GM12891 (cell line): ENCODE data around the gene BCR.

ENCODE experiments used
- DNase-seq: peaks from one replicate; pipeline ENCODE4 v3.0.0; 2011; ENCODE audit warnings: low spot score; ENCODE audit not compliant: insufficient read length
- FAIRE-seq: peaks from 2 replicates; lab custom pipeline; 2011; peaks lifted over from hg19 to GRCh38; lab: Jason Lieb, UNC
- PAX5 ChIP-seq: IDR thresholded peaks from 2 replicates; pipeline ENCODE4 v1.6.1; 2011; ENCODE audit warnings: low read length, moderate library complexity, mild to moderate bottlenecking; ENCODE audit not compliant: insufficient read depth, severe bottlenecking
- POLR2A ChIP-seq: IDR thresholded peaks from 2 replicates; pipeline ENCODE4 v1.6.1; 2011; ENCODE audit warnings: low read depth, low read length, control low read depth
- POLR2AphosphoS5 ChIP-seq: IDR thresholded peaks from 2 replicates; pipeline ENCODE4 v1.6.1; 2011; ENCODE audit warnings: low read depth, low read length, control low read depth
- POU2F2 ChIP-seq: IDR thresholded peaks from 2 replicates; pipeline ENCODE4 v1.6.1; 2011; ENCODE audit warnings: low read depth, mild to moderate bottlenecking, control low read depth, low read length, moderate library complexity
- SPI1 ChIP-seq: IDR thresholded peaks from 2 replicates; pipeline ENCODE4 v1.6.1; 2011; ENCODE audit warnings: low read depth, low read length, control low read depth
- TAF1 ChIP-seq: IDR thresholded peaks from 2 replicates; pipeline ENCODE4 v1.6.1; 2011; ENCODE audit warnings: low read depth, low read length, control low read depth

Gene BCR

GRCh38 chr22:23268877-23269276, 88.6 kb downstream of the BCR start:
- no peak for TF ChIP-seq POLR2A
- no peak for TF ChIP-seq PAX5
- TF ChIP-seq POU2F2 = no peak
- TF ChIP-seq POLR2AphosphoS5 = no peak
- no peak for TF ChIP-seq TAF1
- TF ChIP-seq SPI1 = no peak
- peak; percentile 71 for DNase-seq
- peak; percentile 79 for FAIRE-seq

GRCh38 chr22:23269441-23270211, 89.3 kb downstream of the BCR start:
- FAIRE-seq (peak; percentile 74), DNase-seq (no peak)
- TF ChIP-seq TAF1 (no peak), SPI1 (no peak), PAX5 (no peak), POU2F2 (no peak), POLR2AphosphoS5 (no peak)

GRCh38 chr22:23270212-23270733, 90.0 kb downstream of the BCR start:
- FAIRE-seq = peak; percentile 45
- TF ChIP-seq POU2F2 (no peak), POLR2A (no peak), TAF1 (no peak), POLR2AphosphoS5 (no peak), PAX5 (no peak), SPI1 (no peak)

GRCh38 chr22:23270798-23271596, 90.7 kb downstream of the BCR start:
- FAIRE-seq (no peak), DNase-seq (no peak)
- TF ChIP-seq PAX5 (no peak), POLR2AphosphoS5 (no peak), POU2F2 (no peak), TAF1 (no peak), POLR2A (no peak), SPI1 (no peak)

More at GRCh38 chr22:23270212-23270733, 90.0 kb downstream of the BCR start:
- no peak for DNase-seq

GRCh38 chr22:23271597-23271908, 91.2 kb downstream of the BCR start:
- no peak for TF ChIP-seq POLR2AphosphoS5
- FAIRE-seq (no peak), DNase-seq (no peak)

- TF ChIP-seq PAX5 (no peak), TAF1 (no peak), POLR2AphosphoS5 (no peak)
- DNase-seq (no peak), FAIRE-seq (no peak)
Measured at GRCh38 chr22:23272371-23272770, 92.1 kb downstream of the BCR start.

GRCh38 chr22:23272834-23273233, 92.5 kb downstream of the BCR start:
- TF ChIP-seq POLR2AphosphoS5 (no peak), SPI1 (no peak), POLR2A (no peak), POU2F2 (no peak), TAF1 (no peak), PAX5 (no peak)
- DNase-seq (no peak), FAIRE-seq (no peak)

GRCh38 chr22:23273445-23274145, 93.3 kb downstream of the BCR start:
- no peak for TF ChIP-seq TAF1
- no peak for TF ChIP-seq SPI1
- no peak for TF ChIP-seq POLR2AphosphoS5
- TF ChIP-seq POU2F2 = no peak
- TF ChIP-seq PAX5 = no peak
- no peak for TF ChIP-seq POLR2A
- no peak for FAIRE-seq
- DNase-seq = no peak

- DNase-seq = no peak
- TF ChIP-seq POLR2AphosphoS5 = no peak
- no peak for TF ChIP-seq PAX5
- TF ChIP-seq POU2F2 = no peak
- TF ChIP-seq POLR2A = no peak
- no peak for TF ChIP-seq TAF1
- no peak for TF ChIP-seq SPI1
- no peak for FAIRE-seq
Measured at GRCh38 chr22:23274146-23274526, 93.8 kb downstream of the BCR start.
